ENCODE results near the gene INSYN1.

DNA sequence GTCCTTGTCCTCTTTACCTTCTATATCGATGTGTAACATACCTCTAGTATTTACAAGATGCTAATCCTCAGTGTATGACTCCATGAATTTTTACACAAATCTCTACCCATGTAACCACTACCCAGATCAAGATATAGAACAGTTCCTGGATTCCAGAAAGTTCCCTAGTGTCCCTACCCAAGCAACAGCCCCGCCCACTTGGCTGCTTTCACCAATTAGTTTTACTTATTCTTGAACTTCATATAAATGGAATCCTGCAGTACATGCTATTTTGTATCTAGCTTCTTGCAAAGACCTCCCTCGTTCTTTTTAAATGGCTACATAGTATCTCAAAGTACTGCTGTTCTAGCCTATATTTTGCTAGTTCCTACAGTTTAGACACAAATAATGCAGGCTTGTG is 35.9 kb downstream of the INSYN1 start:
- TF ChIP-seq, protein P1, sequence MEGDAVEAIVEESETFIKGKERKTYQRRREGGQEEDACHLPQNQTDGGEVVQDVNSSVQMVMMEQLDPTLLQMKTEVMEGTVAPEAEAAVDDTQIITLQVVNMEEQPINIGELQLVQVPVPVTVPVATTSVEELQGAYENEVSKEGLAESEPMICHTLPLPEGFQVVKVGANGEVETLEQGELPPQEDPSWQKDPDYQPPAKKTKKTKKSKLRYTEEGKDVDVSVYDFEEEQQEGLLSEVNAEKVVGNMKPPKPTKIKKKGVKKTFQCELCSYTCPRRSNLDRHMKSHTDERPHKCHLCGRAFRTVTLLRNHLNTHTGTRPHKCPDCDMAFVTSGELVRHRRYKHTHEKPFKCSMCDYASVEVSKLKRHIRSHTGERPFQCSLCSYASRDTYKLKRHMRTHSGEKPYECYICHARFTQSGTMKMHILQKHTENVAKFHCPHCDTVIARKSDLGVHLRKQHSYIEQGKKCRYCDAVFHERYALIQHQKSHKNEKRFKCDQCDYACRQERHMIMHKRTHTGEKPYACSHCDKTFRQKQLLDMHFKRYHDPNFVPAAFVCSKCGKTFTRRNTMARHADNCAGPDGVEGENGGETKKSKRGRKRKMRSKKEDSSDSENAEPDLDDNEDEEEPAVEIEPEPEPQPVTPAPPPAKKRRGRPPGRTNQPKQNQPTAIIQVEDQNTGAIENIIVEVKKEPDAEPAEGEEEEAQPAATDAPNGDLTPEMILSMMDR (conservative IDR thresholded peaks at IDR 0.05 in 1 of 2, IDR thresholded peaks at IDR 0.05 in 1 of 2; ENCODE audit: extremely low read depth in 1 of 2, insufficient read depth in 1 of 2, low read depth in 1 of 2, low read length in 2 of 2) = no peak
- TF ChIP-seq EZH2 (IDR thresholded peaks at IDR 0.05; ENCODE audit: borderline replicate concordance, low read length) = no peak
